Measurements from ENCODE around the gene DSCAM.

DSCAM gene

DNA sequence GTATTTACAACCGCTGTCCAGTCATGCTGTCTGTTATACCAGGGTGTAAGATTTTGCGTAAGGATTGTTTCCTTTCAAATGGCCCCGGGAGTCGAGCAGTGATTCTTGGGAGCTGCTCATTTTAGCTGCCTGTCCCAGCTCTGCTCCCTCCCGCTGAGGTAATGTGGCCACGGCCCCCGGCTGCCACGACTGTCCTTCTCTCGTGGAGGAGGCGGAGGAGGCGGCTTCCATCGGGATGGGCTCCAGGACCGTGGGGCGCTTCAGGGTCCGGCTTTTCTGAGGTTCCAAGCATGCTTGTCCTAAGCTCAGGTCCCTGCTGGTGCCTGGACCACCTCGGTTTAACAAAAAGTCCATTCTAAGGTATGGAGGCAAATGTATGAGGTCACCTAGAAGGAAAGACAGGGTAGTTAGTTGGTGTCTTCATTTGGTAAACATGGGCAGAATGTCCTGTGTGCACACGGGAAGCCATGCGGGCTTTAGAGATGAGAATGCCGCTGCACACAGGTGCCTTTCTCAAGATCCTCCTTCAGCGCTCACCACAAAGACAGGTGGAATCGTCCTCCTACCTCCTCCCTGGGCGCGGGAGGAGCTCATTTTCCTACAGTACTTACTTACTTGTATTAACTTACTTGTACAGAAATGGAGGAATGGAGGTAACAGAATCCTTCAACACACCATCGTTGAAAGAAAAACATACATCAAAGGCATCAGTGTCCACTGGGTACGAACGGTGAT is 833.8 kb downstream of the DSCAM start:
- Histone ChIP-seq H3K27ac (replicated peaks) (no peak overlapping the region), H3K4me3 (replicated peaks; ENCODE audit: insufficient read depth, low read length) (no peak overlapping the region), H3K27me3 (ENCODE audit: insufficient read depth, poor library complexity, severe bottlenecking) (no peaks in the 10 kb centered on the region)
- no peak for DNase-seq (ENCODE audit: low read depth in 1 of 2, low spot score in 1 of 2)
- no peak for TF ChIP-seq SPI1 (IDR thresholded peaks at IDR 0.05; ENCODE audit: borderline replicate concordance, low read depth)
- no peak for TF ChIP-seq GABPA (IDR thresholded peaks at IDR 0.05; ENCODE audit: low read depth)
- TF ChIP-seq, protein P1, sequence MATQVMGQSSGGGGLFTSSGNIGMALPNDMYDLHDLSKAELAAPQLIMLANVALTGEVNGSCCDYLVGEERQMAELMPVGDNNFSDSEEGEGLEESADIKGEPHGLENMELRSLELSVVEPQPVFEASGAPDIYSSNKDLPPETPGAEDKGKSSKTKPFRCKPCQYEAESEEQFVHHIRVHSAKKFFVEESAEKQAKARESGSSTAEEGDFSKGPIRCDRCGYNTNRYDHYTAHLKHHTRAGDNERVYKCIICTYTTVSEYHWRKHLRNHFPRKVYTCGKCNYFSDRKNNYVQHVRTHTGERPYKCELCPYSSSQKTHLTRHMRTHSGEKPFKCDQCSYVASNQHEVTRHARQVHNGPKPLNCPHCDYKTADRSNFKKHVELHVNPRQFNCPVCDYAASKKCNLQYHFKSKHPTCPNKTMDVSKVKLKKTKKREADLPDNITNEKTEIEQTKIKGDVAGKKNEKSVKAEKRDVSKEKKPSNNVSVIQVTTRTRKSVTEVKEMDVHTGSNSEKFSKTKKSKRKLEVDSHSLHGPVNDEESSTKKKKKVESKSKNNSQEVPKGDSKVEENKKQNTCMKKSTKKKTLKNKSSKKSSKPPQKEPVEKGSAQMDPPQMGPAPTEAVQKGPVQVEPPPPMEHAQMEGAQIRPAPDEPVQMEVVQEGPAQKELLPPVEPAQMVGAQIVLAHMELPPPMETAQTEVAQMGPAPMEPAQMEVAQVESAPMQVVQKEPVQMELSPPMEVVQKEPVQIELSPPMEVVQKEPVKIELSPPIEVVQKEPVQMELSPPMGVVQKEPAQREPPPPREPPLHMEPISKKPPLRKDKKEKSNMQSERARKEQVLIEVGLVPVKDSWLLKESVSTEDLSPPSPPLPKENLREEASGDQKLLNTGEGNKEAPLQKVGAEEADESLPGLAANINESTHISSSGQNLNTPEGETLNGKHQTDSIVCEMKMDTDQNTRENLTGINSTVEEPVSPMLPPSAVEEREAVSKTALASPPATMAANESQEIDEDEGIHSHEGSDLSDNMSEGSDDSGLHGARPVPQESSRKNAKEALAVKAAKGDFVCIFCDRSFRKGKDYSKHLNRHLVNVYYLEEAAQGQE (IDR thresholded peaks at IDR 0.05; ENCODE audit: insufficient replicate concordance, low read depth), result no peak
- TF ChIP-seq, protein P2, sequence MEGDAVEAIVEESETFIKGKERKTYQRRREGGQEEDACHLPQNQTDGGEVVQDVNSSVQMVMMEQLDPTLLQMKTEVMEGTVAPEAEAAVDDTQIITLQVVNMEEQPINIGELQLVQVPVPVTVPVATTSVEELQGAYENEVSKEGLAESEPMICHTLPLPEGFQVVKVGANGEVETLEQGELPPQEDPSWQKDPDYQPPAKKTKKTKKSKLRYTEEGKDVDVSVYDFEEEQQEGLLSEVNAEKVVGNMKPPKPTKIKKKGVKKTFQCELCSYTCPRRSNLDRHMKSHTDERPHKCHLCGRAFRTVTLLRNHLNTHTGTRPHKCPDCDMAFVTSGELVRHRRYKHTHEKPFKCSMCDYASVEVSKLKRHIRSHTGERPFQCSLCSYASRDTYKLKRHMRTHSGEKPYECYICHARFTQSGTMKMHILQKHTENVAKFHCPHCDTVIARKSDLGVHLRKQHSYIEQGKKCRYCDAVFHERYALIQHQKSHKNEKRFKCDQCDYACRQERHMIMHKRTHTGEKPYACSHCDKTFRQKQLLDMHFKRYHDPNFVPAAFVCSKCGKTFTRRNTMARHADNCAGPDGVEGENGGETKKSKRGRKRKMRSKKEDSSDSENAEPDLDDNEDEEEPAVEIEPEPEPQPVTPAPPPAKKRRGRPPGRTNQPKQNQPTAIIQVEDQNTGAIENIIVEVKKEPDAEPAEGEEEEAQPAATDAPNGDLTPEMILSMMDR (IDR thresholded peaks at IDR 0.05; ENCODE audit: insufficient read depth, low read length), result no peak
- no peak for TF ChIP-seq POLR2AphosphoS5 (IDR thresholded peaks at IDR 0.05; ENCODE audit: low read depth)

DNA sequence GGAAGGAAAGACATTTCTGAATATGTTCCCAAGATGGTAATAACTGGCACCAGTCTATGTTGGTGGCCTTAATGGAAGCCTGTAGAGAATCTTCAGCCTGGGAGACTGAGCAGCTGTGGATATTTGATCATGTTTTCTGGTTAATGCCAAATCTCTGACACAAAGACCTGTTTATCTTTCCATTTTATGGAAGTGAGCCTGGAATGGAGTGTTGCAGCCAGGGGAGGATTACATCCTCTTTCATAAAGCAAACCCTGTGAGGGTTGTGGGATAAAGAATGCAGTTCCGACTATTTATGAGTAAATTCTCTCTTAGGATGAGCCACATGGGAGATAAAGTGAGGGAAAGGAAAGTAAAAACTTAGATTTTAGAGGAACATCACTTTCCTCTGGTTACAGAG is 835.6 kb downstream of the DSCAM start:
- DNase-seq (ENCODE audit: low read depth in 1 of 2, low spot score in 1 of 2), result no peak
- TF ChIP-seq, protein P2 (IDR thresholded peaks at IDR 0.05; ENCODE audit: insufficient read depth, low read length), result no peak
- no peak for TF ChIP-seq GABPA (IDR thresholded peaks at IDR 0.05; ENCODE audit: low read depth)
- no peak for TF ChIP-seq SPI1 (IDR thresholded peaks at IDR 0.05; ENCODE audit: borderline replicate concordance, low read depth)
- no peak for TF ChIP-seq POLR2AphosphoS5 (IDR thresholded peaks at IDR 0.05; ENCODE audit: low read depth)
- TF ChIP-seq, protein P1 (IDR thresholded peaks at IDR 0.05; ENCODE audit: insufficient replicate concordance, low read depth), result no peak
- Histone ChIP-seq H3K27ac (replicated peaks) (no peak overlapping the region), H3K4me3 (replicated peaks; ENCODE audit: insufficient read depth, low read length) (no peak overlapping the region), H3K27me3 (ENCODE audit: insufficient read depth, poor library complexity, severe bottlenecking) (no peaks in the 10 kb centered on the region)

DNA sequence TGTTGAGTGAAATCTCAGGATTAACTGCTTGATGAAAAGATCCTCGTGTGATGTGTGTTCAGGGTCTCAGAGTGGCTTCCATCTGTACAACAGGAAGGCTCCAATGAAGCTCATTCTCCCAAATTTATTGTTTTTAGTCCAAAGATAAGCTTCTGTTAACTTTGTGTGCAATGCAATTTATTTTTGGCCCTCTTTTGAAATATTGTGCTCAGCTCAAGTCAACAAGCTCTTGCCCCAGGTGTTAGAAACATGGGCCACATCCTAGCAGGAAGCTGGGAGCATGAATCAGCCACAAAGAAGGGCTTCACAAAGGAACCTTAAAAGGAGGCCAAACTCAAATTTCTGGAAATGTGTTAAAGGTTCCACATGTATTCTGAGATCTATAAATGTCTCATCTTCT is 844.0 kb downstream of the DSCAM start:
- TF ChIP-seq SPI1 (IDR thresholded peaks at IDR 0.05; ENCODE audit: borderline replicate concordance, low read depth), result no peak
- TF ChIP-seq, protein P1 (IDR thresholded peaks at IDR 0.05; ENCODE audit: insufficient replicate concordance, low read depth), result no peak
- no peak for TF ChIP-seq GABPA (IDR thresholded peaks at IDR 0.05; ENCODE audit: low read depth)
- TF ChIP-seq, protein P2 (IDR thresholded peaks at IDR 0.05; ENCODE audit: insufficient read depth, low read length), result no peak
- no peak for TF ChIP-seq POLR2AphosphoS5 (IDR thresholded peaks at IDR 0.05; ENCODE audit: low read depth)
- no peak overlapping the region for H3K27ac ChIP-seq (replicated peaks)
- peaks cover 5% of the 10 kb centered on the region for H3K27me3 ChIP-seq (ENCODE audit: insufficient read depth, poor library complexity, severe bottlenecking)
- H3K4me3 ChIP-seq (replicated peaks; ENCODE audit: insufficient read depth, low read length), result no peak overlapping the region
- no peak for DNase-seq (ENCODE audit: low read depth in 1 of 2, low spot score in 1 of 2)
